Fibroblast of pulmonary artery (primary cell): ENCODE data around the gene DNAJB4.
"Not testable (repeated sequence)": the region's sequence is repeated elsewhere in the genome, so short reads cannot be mapped to it uniquely, and the experiment has no call there.

Source experiments
- DNase-seq: peaks from one replicate; pipeline ENCODE4 v3.0.0-alpha.2; 2010; ENCODE audit warnings: low read depth
- H3K4me3 ChIP-seq: replicated peaks from 2 replicates; pipeline ENCODE4 v1.5.1; 2011; ENCODE audit warnings: low read depth, mild to moderate bottlenecking, control low read depth, low read length, moderate library complexity
- CTCF ChIP-seq: IDR thresholded peaks from 2 replicates; pipeline ENCODE4 v1.5.1; 2011; ENCODE audit warnings: mild to moderate bottlenecking, control low read depth, low read length, inconsistent platforms; ENCODE audit errors: missing control alignments

The DNAJB4 gene

GRCh38 chr1:78060857-78061563, 56.3 kb downstream of the DNAJB4 start:
- H3K4me3 ChIP-seq, result no peak overlapping the region
- no peak for DNase-seq
- TF ChIP-seq CTCF, result no peak

GRCh38 chr1:78061825-78062523, 57.2 kb downstream of the DNAJB4 start:
- DNase-seq, result peak; percentile 37
- no peak for TF ChIP-seq CTCF
- H3K4me3 ChIP-seq, result no peak overlapping the region

- not testable (repeated sequence) for DNase-seq, H3K4me3 ChIP-seq
These were observed 60.1 kb downstream of the DNAJB4 start for GRCh38 chr1:78064886-78065285.
